SIG-M5 treated with dmso at 0.1 percent for 504 hours (cell line): ENCODE data around the gene PTGER3.

Source experiments
- DNase-seq: peaks from one replicate; lab custom pipeline; 2025; ENCODE audit not compliant: unreplicated experiment; lab: John Stamatoyannopoulos, UW

PTGER3 gene

GRCh38 chr1:71047635-71048607 lies at the start of gene PTGER3:
Gene PTGER3, minus strand, starts transcription at chr1:71047816. Its CDS starts 239 bp downstream, at chr1:71047577.
- DNase-seq: peak; percentile 12

GRCh38 chr1:71094913-71095312 lies 47.3 kb upstream of the PTGER3 start:
- no peak for DNase-seq

GRCh38 chr1:71093938-71094337 lies 46.3 kb upstream of the PTGER3 start:
- DNase-seq: peak; percentile 7

GRCh38 chr1:71089536-71090270 lies 42.1 kb upstream of the PTGER3 start:
- no peak for DNase-seq

GRCh38 chr1:71088645-71089287 lies 41.1 kb upstream of the PTGER3 start:
- DNase-seq: no peak

GRCh38 chr1:71087713-71088112 lies 40.1 kb upstream of the PTGER3 start:
- DNase-seq: no peak

- no peak for DNase-seq
Measured at GRCh38 chr1:71087060-71087459, 39.4 kb upstream of the PTGER3 start.

- DNase-seq: no peak
Measured at GRCh38 chr1:71086331-71086730, 38.7 kb upstream of the PTGER3 start.

GRCh38 chr1:71083271-71083670 lies 35.7 kb upstream of the PTGER3 start:
- DNase-seq: no peak

- no peak for DNase-seq
Measured at GRCh38 chr1:71081697-71082080, 34.1 kb upstream of the PTGER3 start.

- DNase-seq: peak; percentile 96
Measured at GRCh38 chr1:71080739-71081696, 33.4 kb upstream of the PTGER3 start, which contains the start of gene ZRANB2. Gene ZRANB2, minus strand, starts transcription at chr1:71081035. Its CDS starts 40 bp downstream, at chr1:71080995.

GRCh38 chr1:71080230-71080738 lies 32.7 kb upstream of the PTGER3 start:
- DNase-seq: peak; percentile 32

- no peak for DNase-seq
Measured at GRCh38 chr1:71074681-71075080, 27.1 kb upstream of the PTGER3 start.

- no peak for DNase-seq
Measured at GRCh38 chr1:71072273-71072672, 24.7 kb upstream of the PTGER3 start.

- DNase-seq: no peak
Measured at GRCh38 chr1:71071720-71072119, 24.1 kb upstream of the PTGER3 start.

- DNase-seq: no peak
Measured at GRCh38 chr1:71068325-71069240, 21.0 kb upstream of the PTGER3 start.

- no peak for DNase-seq
Measured at GRCh38 chr1:71054791-71055190, 7.2 kb upstream of the PTGER3 start.

- no peak for DNase-seq
Measured at GRCh38 chr1:71054281-71054731, 6.7 kb upstream of the PTGER3 start.

GRCh38 chr1:71053758-71054157 lies 6.1 kb upstream of the PTGER3 start:
- no peak for DNase-seq
